NCI-H2081 (cell line): Measurements from ENCODE around the gene KLK5.
"Not testable (repeated sequence)": the region's sequence is repeated elsewhere in the genome, so short reads cannot be mapped to it uniquely, and the experiment has no call there.

Source experiments
- DNase-seq, 2 experiments: peaks; one replicate each; lab custom pipeline; 2025; lab: John Stamatoyannopoulos, UW

Gene KLK5

GRCh38 chr19:50952910-50953309 lies at the start of gene KLK5:
Gene KLK5 (minus strand): TSS chr19:50953038. CDS start chr19:50952657, 381 bp downstream.
- DNase-seq, result no peak

DNA sequence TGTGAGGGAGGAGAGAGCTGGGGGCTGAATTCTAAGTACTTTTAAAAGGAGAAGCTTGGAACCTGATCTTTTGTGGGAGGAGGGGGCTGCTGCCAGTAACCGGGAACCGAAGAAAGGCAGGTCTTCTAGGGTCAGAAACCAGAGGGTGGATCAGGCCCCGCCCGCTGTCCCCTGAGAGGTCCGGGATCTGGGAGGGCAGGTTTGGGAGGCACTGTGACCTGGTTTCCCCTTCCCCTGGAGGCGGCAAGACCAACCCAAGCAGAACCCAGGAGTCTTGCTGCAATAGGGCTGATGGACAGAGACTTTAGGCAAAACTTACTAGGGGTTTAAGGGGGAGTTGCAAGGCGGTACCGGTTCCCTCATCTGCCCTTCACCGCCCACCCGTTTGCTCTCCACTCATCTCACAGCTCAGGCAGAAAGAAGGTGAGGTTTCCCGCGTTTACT lies 49.3 kb upstream of the KLK5 start:
- DNase-seq, result no peak

- DNase-seq, result no peak
These were observed 48.7 kb upstream of the KLK5 start, which contains the start of gene KLK8 for GRCh38 chr19:51001515-51001914. Gene KLK8 (minus strand): TSS chr19:51001604. CDS start chr19:51001167, 437 bp downstream.

DNA sequence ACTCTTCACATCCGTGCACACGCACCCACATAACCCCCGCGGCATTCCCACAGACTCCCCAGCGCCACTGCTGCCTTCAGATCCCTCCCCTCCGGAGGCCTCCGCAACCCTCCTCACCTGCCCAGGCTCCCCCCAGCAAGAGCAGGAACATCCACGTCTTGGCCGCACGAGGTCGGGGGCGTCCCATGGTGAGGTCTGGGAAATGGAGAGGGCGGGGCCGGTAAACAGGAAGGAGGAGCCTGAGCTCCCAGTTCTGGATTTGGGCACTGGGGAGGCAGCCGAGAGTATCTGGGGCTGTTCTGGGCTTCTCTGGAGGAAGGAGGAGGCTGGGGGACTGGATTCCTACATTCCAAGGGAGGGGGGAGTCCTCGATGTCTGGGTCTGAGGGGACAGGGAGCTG lies 48.1 kb upstream of the KLK5 start:
- no peak for DNase-seq

DNA sequence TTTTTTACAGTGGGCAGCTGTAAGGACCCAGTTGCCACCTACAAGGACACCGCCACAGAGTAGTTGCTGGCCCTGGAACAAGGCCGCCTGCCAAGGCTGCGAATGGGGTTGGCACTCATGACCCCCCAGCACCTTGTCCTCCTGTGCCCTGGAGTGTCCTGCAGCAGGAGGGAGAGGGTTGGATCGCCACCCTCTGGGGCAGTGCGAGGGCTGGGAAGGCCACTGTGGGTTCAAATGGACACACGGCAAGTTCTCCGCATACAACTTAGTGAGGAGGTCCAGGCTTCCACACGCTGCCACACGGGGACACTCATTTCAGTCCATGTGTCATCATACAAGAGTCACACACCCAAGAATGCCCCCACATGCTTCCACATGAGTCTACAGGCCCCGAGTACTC lies 47.6 kb upstream of the KLK5 start:
- no peak for DNase-seq

- no peak for DNase-seq
These were observed 45.8 kb upstream of the KLK5 start for GRCh38 chr19:50998686-50999085.

DNA sequence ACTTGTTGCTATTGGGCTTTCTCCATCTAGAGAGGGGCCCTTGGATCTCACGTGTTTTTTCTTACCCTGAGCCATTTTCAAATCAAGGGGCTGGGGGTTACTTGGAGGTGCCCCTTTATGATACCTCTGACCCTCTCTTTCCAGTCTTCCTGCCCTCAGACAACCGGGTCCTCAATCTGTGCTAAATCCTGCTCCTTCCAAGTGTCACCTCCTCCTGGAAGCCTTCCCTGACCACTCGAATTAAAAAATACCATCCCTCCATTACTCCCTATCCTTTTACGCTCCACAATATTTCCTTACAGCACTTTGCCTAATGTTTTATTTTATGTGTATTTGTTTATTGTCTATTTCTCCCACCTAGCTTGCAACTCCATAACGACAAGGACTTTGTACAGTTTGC lies 45.2 kb upstream of the KLK5 start:
- DNase-seq, result no peak

- no peak for DNase-seq
These were observed 41.3 kb upstream of the KLK5 start for GRCh38 chr19:50994129-50994528.

DNA sequence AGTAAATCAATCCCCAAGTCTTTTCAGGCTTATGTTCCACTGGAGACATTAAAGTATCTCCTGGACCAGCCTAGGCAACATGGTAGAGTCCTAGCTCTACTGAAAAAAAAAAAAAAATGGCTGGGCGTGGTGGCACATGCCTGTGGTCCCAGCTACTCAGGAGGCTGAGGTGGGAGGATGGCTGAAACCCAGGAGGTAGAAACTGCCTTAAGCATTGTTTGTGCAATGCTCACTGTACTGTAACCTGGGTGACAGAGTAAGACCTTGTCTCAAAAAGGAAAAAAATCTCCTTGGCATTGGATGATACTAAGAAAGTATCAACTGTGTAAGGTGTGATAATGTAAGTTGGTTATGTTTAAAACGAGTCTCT lies 39.8 kb upstream of the KLK5 start:
- no peak for DNase-seq

DNA sequence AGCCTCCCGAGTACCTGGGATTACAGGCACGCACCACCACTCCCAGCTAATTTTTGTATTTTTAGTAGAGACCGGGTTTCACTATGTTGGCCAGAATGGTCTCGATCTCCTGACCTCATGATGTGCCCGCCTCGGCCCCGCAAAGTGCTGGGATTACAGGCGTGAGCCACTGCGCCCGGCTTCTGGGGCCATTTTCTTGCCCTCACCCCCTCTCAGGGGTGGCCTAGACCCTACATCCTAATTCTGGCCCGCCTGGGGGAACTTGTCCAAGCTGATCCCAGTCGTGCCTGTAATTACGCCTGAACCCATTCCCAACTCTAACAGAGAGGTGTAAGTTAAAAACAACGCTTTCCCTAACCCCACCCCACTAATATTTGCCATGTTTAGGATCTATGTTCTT lies 31.6 kb upstream of the KLK5 start:
- not testable (repeated sequence) for DNase-seq

DNA sequence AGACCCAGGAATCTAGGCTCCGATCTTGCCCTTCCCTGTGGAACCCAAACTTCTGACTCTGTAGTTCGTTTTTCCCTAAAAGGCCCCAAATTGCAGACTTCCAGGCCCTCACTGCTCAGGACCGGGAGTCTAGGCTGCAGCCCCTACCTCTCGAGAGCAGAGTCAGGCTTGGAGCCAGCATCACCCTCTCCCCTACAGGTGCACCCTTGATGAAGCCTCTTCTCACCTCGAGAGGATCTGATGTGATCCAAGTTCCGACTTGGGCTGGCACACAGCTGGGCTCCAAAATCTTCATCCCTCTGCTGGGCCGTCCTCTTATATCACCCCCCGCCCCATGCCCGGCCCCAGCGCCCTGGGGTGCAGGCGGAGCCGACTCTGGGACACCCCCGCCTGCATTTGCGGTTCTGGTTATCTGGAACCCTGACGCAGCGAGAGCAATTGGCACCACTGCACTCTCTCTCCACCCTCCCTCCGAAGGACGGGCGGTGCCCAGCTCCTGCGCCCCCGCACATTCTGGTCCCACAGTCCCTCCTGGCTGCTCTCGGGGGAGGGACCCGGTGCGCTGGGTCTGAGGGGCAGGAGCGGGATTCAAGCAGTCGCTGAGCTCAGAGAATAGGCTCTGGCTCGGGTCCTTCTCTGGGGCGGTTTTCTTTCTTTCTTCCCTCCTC lies 30.9 kb upstream of the KLK5 start, which contains the start of gene KLK7:
Gene KLK7 (minus strand): TSS at position 293 of the 668 bp plus-strand sequence. CDS start 1,518 bp downstream, outside the sequence.
- DNase-seq, result no peak

DNA sequence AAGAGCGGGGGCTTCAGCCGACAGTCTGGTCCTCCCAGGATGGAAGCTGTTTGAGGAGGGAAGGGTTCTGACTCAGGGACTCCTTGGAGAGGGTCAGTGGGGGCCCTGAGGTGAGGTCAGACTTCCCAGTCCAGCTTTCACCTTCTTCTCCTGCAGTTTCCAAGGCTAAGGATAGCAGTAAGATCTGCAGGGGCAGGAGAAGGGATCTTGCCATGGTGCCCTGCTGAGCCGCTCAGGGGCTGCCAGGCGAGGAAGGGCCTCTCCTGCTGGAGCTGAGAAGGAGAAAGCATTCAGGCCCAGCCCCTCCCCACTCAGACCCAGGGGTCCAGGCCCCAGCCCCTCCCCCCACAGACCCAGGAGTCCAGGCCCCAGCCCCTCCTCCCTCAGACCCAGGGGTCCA lies 29.3 kb upstream of the KLK5 start:
- no peak for DNase-seq

DNA sequence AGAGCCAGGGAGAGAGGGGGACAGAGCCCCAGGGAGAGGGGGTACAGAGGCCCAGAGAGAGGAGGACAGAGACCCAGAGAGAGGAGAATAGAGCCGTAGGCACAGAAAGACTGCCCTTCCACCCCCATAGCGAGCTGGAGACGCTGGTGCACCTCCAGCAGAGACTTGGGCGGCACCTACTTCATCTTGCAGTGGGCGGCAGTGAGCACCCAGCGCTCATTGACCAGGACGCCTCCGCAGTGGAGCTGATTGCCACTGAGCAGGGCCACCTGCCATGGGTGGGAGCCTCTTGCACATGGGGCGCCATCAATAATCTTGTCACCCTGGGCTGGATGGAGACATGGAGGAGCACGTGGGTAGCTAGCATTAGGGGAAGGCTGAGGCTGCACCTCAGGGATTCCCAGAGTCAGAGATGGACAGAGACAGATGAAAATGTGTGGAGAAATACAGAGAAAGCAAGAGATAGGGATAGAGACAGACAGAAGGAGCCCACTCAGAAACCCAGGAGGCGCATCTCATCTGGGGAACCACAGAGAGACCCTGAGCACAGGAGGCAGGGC lies 28.8 kb upstream of the KLK5 start:
- DNase-seq, result no peak

- DNase-seq, result no peak
These were observed 27.4 kb upstream of the KLK5 start for GRCh38 chr19:50980208-50980607.

DNA sequence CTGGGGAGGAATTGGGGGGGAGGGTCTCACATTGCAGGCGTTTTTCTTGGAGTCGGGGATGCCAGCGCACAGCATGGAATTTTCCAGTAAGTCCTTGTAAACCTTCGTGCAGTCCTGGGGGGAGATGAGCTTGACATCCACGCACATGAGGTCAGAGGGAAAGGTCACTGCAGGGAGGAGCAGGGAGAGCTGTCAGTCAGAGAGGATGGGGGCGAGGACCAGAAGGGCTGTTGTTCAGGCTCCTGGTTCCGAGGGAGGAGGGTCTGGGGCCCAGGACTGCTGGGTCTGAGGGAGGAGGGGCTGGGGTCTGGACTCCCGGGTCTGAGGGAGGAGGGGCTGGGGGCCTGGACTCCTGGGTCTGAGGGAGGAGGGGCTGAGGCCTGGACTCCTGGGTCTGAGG lies 26.9 kb upstream of the KLK5 start:
- no peak for DNase-seq

GRCh38 chr19:50978772-50979390 lies 26.0 kb upstream of the KLK5 start:
- no peak for DNase-seq

DNA sequence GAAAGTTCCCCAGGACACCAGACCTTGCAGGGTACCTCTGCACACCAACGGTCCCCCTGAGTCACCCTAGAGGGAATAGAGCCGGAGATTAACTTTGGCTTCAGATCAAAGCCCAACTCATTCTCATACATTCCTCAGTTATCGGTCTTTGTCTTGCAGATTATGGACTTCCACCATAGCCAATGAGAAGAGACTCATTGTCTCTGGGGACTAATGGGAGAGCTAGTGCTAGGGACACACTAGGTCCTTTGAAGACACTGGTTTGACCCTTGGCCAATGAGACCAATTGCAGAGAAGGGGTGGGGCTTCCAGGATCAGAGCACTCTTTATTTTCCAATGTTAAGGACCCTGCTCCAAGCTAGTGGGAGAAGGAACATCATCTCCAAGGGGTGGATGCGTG lies 24.8 kb upstream of the KLK5 start:
- no peak for DNase-seq

- DNase-seq, result no peak
These were observed 22.9 kb upstream of the KLK5 start for GRCh38 chr19:50975766-50976165.

- DNase-seq, result no peak
These were observed 22.1 kb upstream of the KLK5 start for GRCh38 chr19:50974702-50975556.

DNA sequence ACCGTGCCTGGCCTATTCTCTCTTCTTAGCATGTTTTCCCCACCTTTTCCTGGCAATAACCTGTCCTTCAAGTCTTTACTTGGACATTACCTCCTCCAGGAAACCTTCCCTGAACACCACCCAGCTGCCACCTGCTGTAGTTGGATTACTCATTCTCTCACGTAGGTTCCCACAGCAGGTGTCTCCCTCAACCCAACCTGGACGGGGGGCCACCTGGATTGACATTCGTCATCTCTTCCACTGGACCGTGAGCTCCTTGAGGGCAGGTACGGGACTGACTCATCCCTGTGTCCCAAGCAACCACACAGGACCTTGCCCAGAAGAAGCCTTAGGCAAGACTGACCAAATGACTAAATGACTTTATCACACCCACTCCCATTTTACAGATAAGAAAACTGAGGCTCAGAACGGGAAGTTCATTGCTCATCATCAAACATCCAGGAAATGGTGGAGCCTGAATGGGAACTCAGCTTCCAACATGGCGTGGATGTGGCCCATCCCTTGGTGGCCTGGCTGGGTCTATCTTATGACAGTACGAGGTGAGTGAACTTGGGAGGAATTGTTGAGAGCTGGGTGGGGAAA lies 20.0 kb upstream of the KLK5 start:
- no peak for DNase-seq

GRCh38 chr19:50969810-50970209 lies 17.0 kb upstream of the KLK5 start:
- DNase-seq, result not testable (repeated sequence)

DNA sequence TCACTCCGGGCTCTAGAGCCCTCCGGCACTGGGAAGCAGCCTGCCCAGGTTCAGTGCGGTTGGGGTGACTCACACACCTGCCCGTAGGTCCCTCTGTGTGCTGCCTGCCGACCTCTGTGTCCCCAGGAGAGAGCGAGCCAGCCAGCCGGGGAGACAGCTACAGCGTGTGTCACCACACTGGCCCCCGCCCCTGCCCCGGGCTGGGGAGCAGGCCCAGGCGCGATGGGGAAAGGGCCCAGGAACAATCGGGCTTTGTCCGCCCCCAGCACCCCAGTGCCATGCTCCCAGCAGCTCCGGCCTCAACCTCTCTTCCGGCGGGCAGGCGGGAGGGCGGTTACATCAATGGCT lies 16.5 kb upstream of the KLK5 start, which contains the start of gene KLK6:
Gene KLK6 (minus strand): TSS at position 179 of the 348 bp plus-strand sequence. CDS start 1,487 bp downstream, outside the sequence.
- DNase-seq, result no peak
